CD14-positive monocyte (primary cell): ENCODE data around the gene FAM3A. TPM values are rescaled to one million over a fixed set of nuclear protein-coding genes. Genes with fewer than 3 reads are reported as not detected.

Source experiments
- DNase-seq, 3 donors: peaks; one replicate each; pipeline ENCODE4 v3.0.0-alpha.2; 2011 to 2022
- H2AFZ ChIP-seq: 2 replicates; pipeline ENCODE4 v1.6.0; 2012; ENCODE audit warnings: mild to moderate bottlenecking, low read depth, low read length, inconsistent platforms; ENCODE audit not compliant: insufficient read depth, poor library complexity, severe bottlenecking
- H3K27ac ChIP-seq, 2 donors: 1 replicate in 1 of 2; 2 replicates in 1 of 2; pipeline ENCODE4 v1.5.1; 2012 to 2013; ENCODE audit warnings: low read length in 2 of 2, control low read depth in 1 of 2, inconsistent platforms in 1 of 2, low read depth in 1 of 2, mild to moderate bottlenecking in 1 of 2
- H3K27me3 ChIP-seq, 2 donors: one replicate each; pipeline versions ENCODE4 v1.6.0 to v1.6.1; 2011 to 2013; ENCODE audit warnings: low read length in 2 of 2; ENCODE audit not compliant: control insufficient read depth in 2 of 2, insufficient read depth in 2 of 2
- H3K36me3 ChIP-seq, 2 donors: replicated peaks in 1 of 2; 1 replicate in 1 of 2; 2 replicates in 1 of 2; pipeline versions ENCODE4 v1.5.1 to v1.6.1; 2012 to 2013; ENCODE audit warnings: low read length in 2 of 2, control low read depth in 1 of 2, inconsistent platforms in 1 of 2, mild to moderate bottlenecking in 1 of 2; ENCODE audit not compliant: insufficient read depth in 2 of 2, control insufficient read depth in 1 of 2
- H3K4me1 ChIP-seq, 2 donors: 1 replicate in 1 of 2; 2 replicates in 1 of 2; pipeline versions ENCODE4 v1.5.1 to v1.6.1; 2012 to 2013; ENCODE audit warnings: low read length in 2 of 2, control low read depth in 1 of 2, inconsistent platforms in 1 of 2, mild to moderate bottlenecking in 1 of 2, moderate library complexity in 1 of 2; ENCODE audit not compliant: insufficient read depth in 2 of 2, control insufficient read depth in 1 of 2
- H3K4me2 ChIP-seq: replicated peaks from 2 replicates; pipeline ENCODE3; 2012; ENCODE audit warnings: low read length, moderate library complexity, mild to moderate bottlenecking; ENCODE audit not compliant: poor library complexity, severe bottlenecking; ENCODE audit errors: extremely low read depth
- H3K4me3 ChIP-seq, 3 experiments: fragments of 200-600 bp in 1 of 3; sonication (generic) in 1 of 3; replicated peaks in 1 of 3; 1 replicate in 2 of 3; 2 replicates in 1 of 3; pipeline ENCODE4 v1.5.1; 2011 to 2013; ENCODE audit warnings: low read length in 3 of 3, mild to moderate bottlenecking in 3 of 3, control low read depth in 2 of 3, low read depth in 2 of 3, inconsistent platforms in 1 of 3, moderate library complexity in 1 of 3
- H3K79me2 ChIP-seq: 2 replicates; pipeline ENCODE4 v1.6.0; 2012; ENCODE audit warnings: mild to moderate bottlenecking, control low read depth, inconsistent platforms, low read length, moderate library complexity; ENCODE audit not compliant: insufficient read depth
- H3K9ac ChIP-seq: 2 replicates; pipeline ENCODE4 v1.6.0; 2017; ENCODE audit warnings: low read length, mild to moderate bottlenecking; ENCODE audit not compliant: insufficient read depth, poor library complexity, severe bottlenecking
- H3K9me3 ChIP-seq, 2 donors: replicated peaks in 1 of 2; 1 replicate in 1 of 2; 2 replicates in 1 of 2; pipeline versions ENCODE4 v1.5.1 to v1.6.1; 2012 to 2013; ENCODE audit warnings: low read length in 2 of 2, control low read depth in 1 of 2; ENCODE audit not compliant: control insufficient read depth in 1 of 2, insufficient read depth in 1 of 2
- H4K20me1 ChIP-seq: 2 replicates; pipeline ENCODE4 v1.6.0; 2012; ENCODE audit warnings: mild to moderate bottlenecking, low read length, control low read depth, moderate library complexity; ENCODE audit not compliant: insufficient read depth
- H3K27ac Mint-ChIP-seq, 7 donors: one replicate each; pipeline ENCODE4 v1.8.0; 2020; ENCODE audit warnings: mild to moderate bottlenecking in 7 of 7, mixed read lengths in 7 of 7, moderate library complexity in 6 of 7, inconsistent platforms in 2 of 7
- H3K27me3 Mint-ChIP-seq, 3 donors: one replicate each; pipeline ENCODE4 v1.8.0; 2021 to 2022; ENCODE audit warnings: low read depth in 3 of 3, mild to moderate bottlenecking in 3 of 3, mixed read lengths in 3 of 3, moderate library complexity in 3 of 3, inconsistent platforms in 1 of 3
- H3K36me3 Mint-ChIP-seq, 2 donors: one replicate each; pipeline ENCODE4 v1.8.0; 2020; ENCODE audit warnings: mixed read lengths in 2 of 2, inconsistent platforms in 1 of 2, mild to moderate bottlenecking in 1 of 2
- H3K4me1 Mint-ChIP-seq: one replicate; pipeline ENCODE4 v1.8.0; 2020; ENCODE audit warnings: mild to moderate bottlenecking, mixed read lengths
- H3K4me3 Mint-ChIP-seq, 2 donors: one replicate each; pipeline ENCODE4 v1.8.0; 2020; ENCODE audit warnings: mild to moderate bottlenecking in 2 of 2, mixed read lengths in 2 of 2, moderate library complexity in 1 of 2
- H3K9me3 Mint-ChIP-seq, 7 donors: one replicate each; pipeline ENCODE4 v1.8.0; 2020 to 2022; ENCODE audit warnings: mixed read lengths in 7 of 7, mild to moderate bottlenecking in 6 of 7, moderate library complexity in 6 of 7, inconsistent platforms in 2 of 7
- WGBS: methylation state at CpG from one replicate; pipeline ENCODE4 v1.1.5; 2013; ENCODE audit warnings: missing lambda C conversion rate; ENCODE audit not compliant: insufficient coverage; 5-methylcytosine and 5-hydroxymethylcytosine counted together
- intact Hi-C, 2 donors: fragments of 100-400 bp; cut with micrococcal nuclease; formaldehyde crosslinking; loops; one replicate each; pipeline versions ENCODE4 v1.15.0 to v1.15.1; 2023
- polyA plus RNA-seq, 3 donors: library from polyadenylated mRNA; depleted of rRNA in 1 of 3; unstranded in 2 of 3; stranded (reverse) in 1 of 3; fragments of 300-500 nt in 2 of 3; fragments of >200 nt in 1 of 3; fragmentation: Illumina TruSeq in 2 of 3; gene quantifications; 1 replicate in 2 of 3; 2 replicates in 1 of 3; pipeline ENCODE4 v1.2.3, GENCODE V29; 2012 to 2021
- TF ChIP-seq, protein P1 (sequence below): fragments of 200-600 bp; IDR thresholded peaks from one replicate; pipeline ENCODE4 v1.8.0; 2022; ENCODE audit warnings: antibody characterized with exemption, mild to moderate bottlenecking

Gene FAM3A
- polyA plus RNA-seq, 3 donors: 14.5 to 26.5 (median 16.3) TPM

DNA sequence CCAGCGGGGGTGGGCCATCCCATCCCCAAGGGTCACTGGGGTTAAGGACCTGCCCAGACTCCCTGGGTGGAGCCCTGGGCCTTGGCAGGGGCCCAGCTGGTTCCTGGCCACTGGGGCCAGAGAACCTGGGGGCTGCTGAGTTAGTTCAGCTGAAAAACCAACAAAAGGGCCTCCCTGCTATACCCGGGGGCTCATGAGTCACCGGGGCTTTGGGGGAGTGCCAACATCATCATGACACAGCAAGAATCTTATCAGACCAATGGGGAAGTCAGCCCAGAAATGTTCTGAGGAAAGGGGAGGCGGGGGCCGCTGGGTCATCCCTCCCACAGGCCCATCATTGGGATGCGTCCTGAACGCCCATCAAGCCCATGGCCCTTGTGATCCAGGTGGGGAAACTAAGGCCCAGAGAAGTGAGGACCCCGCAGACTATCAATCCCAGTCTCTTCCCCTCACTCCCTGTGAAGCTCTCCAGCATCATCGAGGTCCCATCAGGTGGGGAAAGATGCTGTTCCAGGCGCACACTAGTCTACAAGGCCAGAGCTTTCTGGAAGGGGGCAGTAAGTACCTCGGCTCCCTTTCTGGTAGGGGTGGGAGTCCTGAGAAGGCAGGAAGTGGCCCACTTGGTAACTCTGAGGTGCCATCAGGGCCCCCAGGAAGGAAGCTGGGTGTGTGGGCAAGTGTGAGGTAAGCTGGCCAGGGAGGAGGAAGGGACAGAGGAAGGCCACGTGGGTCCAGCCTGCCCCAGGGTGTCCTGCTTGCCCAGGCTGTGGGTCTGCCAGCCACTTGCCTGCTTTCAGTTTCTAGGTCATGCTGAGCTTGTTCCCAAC lies 26.1 kb upstream of the FAM3A start:
- intact Hi-C loops: no loop called here
- peaks cover 62% of the 10 kb centered on the region for H3K79me2 ChIP-seq
- peak overlapping the region; percentile 59 for H3K4me2 ChIP-seq
- peak overlapping the region in 1 of 3 experiments; percentile 59 for H3K4me3 ChIP-seq
- Mint-ChIP-seq H3K27me3 (peaks cover 0 to 16% (median 0%) of the 10 kb centered on the region in 3 donors), H3K4me1 (peaks cover 56% of the 10 kb centered on the region), H3K36me3 (peaks cover 18 to 51% of the 10 kb centered on the region in 2 donors), H3K27ac (peak overlapping the region; percentile 97 to 99 (median 97)), H3K9me3 (peaks cover 0 to 17% (median 5%) of the 10 kb centered on the region in 7 donors), H3K4me3 (peak overlapping the region; percentile 65 to 72)
- peak overlapping the region; percentile 95 to 99 for H3K27ac ChIP-seq
- H4K20me1 ChIP-seq: no peaks in the 10 kb centered on the region
- DNase-seq: peak; percentile 85 to 90 (median 87)
- peak overlapping the region; percentile 70 for H3K9ac ChIP-seq
- WGBS: 0% methylated on average over 3 of the region's 12 CpGs
- peaks cover 3 to 13% of the 10 kb centered on the region in 2 donors for H3K36me3 ChIP-seq
- H2AFZ ChIP-seq: peak overlapping the region; percentile 8
- no peaks in the 10 kb centered on the region for H3K27me3 ChIP-seq
- TF ChIP-seq, protein P1, sequence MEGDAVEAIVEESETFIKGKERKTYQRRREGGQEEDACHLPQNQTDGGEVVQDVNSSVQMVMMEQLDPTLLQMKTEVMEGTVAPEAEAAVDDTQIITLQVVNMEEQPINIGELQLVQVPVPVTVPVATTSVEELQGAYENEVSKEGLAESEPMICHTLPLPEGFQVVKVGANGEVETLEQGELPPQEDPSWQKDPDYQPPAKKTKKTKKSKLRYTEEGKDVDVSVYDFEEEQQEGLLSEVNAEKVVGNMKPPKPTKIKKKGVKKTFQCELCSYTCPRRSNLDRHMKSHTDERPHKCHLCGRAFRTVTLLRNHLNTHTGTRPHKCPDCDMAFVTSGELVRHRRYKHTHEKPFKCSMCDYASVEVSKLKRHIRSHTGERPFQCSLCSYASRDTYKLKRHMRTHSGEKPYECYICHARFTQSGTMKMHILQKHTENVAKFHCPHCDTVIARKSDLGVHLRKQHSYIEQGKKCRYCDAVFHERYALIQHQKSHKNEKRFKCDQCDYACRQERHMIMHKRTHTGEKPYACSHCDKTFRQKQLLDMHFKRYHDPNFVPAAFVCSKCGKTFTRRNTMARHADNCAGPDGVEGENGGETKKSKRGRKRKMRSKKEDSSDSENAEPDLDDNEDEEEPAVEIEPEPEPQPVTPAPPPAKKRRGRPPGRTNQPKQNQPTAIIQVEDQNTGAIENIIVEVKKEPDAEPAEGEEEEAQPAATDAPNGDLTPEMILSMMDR: no peak
- no peaks in the 10 kb centered on the region for H3K9me3 ChIP-seq
- peaks cover 59 to 66% of the 10 kb centered on the region in 2 donors for H3K4me1 ChIP-seq

- Histone ChIP-seq H3K27me3 (no peaks in the 10 kb centered on the region), H4K20me1 (no peaks in the 10 kb centered on the region), H3K9ac (peak overlapping the region; percentile 70), H3K79me2 (peaks cover 63% of the 10 kb centered on the region), H3K27ac (peak overlapping the region; percentile 95 to 99), H3K9me3 (no peaks in the 10 kb centered on the region), H2AFZ (no peak overlapping the region), H3K4me2 (peak overlapping the region; percentile 59), H3K4me3 (peak overlapping the region in 1 of 3 experiments; percentile 59), H3K4me1 (peaks cover 59 to 66% of the 10 kb centered on the region in 2 donors), H3K36me3 (peaks cover 3 to 13% of the 10 kb centered on the region in 2 donors)
- H3K27me3 Mint-ChIP-seq: peaks cover 0 to 20% (median 0%) of the 10 kb centered on the region in 3 donors
- H3K9me3 Mint-ChIP-seq: peaks cover 0 to 17% (median 5%) of the 10 kb centered on the region in 7 donors
- H3K4me3 Mint-ChIP-seq: no peak overlapping the region
- H3K4me1 Mint-ChIP-seq: peaks cover 56% of the 10 kb centered on the region
- peak overlapping the region; percentile 97 to 99 (median 97) for H3K27ac Mint-ChIP-seq
- TF ChIP-seq, protein P1: no peak
- intact Hi-C loops: no loop called here
- no CpG with 5 or more reads among the region's 5 CpGs for WGBS
- H3K36me3 Mint-ChIP-seq: peaks cover 20 to 51% of the 10 kb centered on the region in 2 donors
- no peak for DNase-seq
These were observed 25.5 kb upstream of the FAM3A start for GRCh38 chrX:154541589-154541895.
